ENCODE results near the gene STX8.

- TF ChIP-seq, protein P1, sequence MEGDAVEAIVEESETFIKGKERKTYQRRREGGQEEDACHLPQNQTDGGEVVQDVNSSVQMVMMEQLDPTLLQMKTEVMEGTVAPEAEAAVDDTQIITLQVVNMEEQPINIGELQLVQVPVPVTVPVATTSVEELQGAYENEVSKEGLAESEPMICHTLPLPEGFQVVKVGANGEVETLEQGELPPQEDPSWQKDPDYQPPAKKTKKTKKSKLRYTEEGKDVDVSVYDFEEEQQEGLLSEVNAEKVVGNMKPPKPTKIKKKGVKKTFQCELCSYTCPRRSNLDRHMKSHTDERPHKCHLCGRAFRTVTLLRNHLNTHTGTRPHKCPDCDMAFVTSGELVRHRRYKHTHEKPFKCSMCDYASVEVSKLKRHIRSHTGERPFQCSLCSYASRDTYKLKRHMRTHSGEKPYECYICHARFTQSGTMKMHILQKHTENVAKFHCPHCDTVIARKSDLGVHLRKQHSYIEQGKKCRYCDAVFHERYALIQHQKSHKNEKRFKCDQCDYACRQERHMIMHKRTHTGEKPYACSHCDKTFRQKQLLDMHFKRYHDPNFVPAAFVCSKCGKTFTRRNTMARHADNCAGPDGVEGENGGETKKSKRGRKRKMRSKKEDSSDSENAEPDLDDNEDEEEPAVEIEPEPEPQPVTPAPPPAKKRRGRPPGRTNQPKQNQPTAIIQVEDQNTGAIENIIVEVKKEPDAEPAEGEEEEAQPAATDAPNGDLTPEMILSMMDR (IDR thresholded peaks at IDR 0.05) = peak in 5 of 7 experiments; percentile 40 to 73 (median 65)
- TF ChIP-seq EP300 (IDR thresholded peaks at IDR 0.05) = no peak
- TF ChIP-seq POLR2A (IDR thresholded peaks at IDR 0.05) = no peak
- peak in 1 of 3 donors; percentile 41 for TF ChIP-seq POLR2AphosphoS5 (IDR thresholded peaks at IDR 0.05)
Observed at GRCh38 chr17:9291912-9292560, 283.6 kb downstream of the STX8 start.

Measured in stomach (tissue), 4 donors.